Measurements from ENCODE around the gene ITSN2.

GRCh38 chr2:24313744-24314632 lies 46.3 kb downstream of the ITSN2 start:
- TF ChIP-seq CTCF (conservative IDR thresholded peaks at IDR 0.05 in 1 of 2, IDR thresholded peaks at IDR 0.05 in 1 of 2; ENCODE audit: low read depth in 1 of 2, low read length in 2 of 2) (no peak), EZH2 (IDR thresholded peaks at IDR 0.05; ENCODE audit: low read length, missing control alignments) (no peak)
